IPS-NIHi7 (cell line): ENCODE measurements around the gene UIMC1.
A peak's percentile ranks its signal among the peaks of the same experiment; 100 is the strongest.
"Not testable (repeated sequence)": the region's sequence is repeated elsewhere in the genome, so short reads cannot be mapped to it uniquely, and the experiment has no call there.

Experiments used
- DNase-seq: peaks from one replicate; pipeline ENCODE4 v3.0.0; 2012; ENCODE audit warnings: mixed read lengths; ENCODE audit errors: extremely low spot score

Gene UIMC1

DNA sequence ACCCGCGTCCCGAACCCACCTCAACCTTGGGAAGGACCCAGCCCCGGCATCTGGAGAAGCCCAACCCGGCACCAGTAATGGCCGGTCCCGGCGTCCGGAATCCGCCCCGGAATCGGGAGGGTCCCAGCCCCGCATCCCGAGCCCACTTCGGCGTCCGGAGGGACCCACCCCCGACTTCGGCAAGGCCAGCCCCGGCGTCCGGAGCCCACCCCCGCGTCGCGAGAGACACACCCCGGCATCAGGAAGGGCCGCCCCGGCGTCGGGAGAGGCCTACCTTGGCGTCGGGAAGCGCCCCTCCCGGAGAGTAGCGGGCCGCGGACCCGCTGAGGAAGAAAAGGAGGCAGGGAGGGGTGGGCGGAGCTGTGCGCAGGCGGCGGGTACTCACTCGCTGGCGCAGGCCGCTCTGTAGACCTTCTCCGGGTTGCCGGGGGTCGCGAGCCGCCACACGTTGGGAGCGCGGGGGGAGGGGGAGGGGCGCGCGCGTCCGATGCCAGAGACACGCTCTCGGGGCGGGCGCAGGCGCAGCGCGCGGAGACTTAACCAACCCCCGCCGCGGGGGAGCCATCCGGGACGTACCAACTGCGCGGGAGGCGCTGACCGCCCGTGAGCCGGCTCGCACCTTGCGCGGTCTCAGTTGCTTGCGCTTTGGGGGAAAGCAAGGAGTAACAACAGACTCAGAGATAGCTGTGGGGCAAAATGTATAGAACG lies at the start of gene UIMC1:
Gene UIMC1, minus strand, starts transcription at position 515 of the 708 bp plus-strand sequence. CDS start 24,164 bp downstream, outside the sequence.
- peak; percentile 94 for DNase-seq

DNA sequence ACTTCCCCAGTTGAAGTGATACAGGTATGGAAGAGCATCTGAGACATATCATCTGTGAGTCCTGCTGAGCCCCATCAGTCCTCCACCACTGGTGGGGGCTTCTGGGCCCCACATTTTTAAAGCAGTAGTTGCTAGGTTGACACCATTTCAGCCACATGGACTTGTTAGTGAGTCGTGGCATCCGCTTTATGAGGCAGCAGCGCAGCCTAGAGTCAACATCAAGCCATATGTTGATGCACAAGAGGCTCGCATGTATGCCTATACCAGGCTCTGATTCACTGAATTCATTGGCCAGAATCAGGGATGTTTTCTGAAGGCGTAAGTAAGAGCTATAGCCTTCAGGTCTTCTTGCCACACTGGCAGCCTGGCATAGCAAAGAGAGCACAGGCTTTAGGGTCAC lies 42.7 kb upstream of the UIMC1 start:
- DNase-seq: no peak

DNA sequence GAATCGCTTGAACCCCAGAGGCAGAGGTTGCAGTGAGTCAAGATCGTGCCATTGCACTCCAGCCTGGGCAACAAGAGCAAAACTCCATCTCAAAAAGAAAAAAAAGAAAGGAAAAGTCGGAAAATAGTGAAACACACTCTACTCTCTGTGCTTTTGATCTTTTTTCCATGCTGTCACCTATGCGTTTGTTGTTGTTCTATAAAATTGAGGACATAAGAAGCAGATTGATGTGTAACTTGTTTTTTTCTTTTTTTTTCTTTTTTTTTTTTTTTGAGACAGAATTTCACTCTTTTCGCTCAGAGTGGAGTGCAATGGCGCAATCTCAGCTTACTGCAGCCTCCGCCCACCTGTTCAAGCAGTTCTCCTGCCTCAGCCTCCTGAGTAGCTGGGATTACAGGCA lies 42.0 kb upstream of the UIMC1 start:
- DNase-seq: not testable (repeated sequence)

DNA sequence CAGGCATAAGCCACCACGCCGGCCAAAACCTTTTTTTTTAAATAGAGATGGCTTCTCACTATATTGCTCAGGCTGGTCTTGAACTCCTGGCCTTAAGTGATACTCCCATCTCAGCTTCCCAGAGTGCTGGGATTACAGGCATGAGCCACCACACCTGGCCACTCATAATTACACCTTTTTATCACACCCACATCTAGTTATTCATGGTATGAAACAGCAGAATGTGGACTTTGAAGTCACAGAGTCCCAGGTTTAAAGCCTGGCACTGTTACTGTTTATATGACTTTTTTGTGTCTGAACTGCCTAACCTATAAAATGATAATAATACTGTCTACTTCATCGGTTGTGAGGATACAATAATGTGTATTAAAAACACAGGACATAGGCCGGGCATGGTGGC lies 39.1 kb upstream of the UIMC1 start:
- no peak for DNase-seq

DNA sequence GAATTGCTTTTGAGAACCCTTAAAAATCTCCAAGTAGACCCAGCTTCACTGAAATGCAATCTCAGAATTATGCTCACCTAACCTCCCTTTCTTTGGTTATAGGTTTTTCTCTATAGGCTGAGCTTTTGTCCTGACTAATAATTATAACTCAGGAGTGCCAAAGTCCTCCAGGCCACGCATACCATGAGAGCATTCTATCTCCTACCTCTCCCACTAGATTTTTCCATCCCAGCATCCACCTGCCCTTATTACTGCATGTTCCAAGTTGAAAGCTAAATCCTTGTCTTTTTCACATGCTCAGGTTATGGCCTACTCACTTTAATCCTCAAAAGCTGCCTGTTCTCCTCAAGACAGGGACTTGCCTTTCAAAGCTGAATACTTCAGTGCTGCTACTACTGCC lies 38.1 kb upstream of the UIMC1 start:
- DNase-seq: no peak

DNA sequence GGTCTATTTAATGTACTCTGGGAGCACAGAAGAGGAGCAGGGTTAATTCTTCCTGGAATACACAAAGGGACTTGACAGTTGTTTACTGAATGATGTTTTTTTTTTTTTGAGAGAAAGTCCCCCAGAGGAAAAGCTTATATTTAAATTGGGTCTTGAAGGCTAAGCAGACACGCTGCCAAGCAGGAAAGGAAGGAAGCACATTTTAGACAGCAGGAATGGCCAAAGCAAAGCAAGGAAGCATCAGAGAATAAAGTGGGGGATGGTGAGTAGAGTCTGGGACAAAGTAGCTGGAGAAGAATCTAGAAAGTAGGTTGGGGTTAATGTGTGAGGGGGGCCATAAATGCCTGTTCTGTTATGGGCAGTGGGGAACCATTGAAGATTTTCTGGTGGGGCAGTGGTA lies 37.4 kb upstream of the UIMC1 start:
- DNase-seq: no peak

DNA sequence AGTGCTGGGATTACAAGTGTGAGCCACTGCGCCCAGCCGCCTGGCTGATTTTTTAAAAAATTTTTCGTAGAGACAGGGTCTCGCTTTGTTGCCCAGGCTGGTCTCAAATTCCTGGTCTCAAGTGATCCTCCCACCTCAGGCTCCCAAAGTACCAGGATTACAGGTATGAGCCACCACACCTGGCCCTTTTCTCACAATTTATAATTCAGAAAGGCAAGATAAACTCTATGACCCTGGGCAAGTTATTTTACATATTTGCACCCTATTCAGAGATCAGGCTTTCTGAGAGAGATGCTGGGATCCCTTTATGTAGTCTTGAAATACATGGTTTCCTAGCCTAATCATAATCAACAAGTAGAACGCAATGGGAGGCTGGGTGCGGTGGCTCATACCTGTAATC lies 36.5 kb upstream of the UIMC1 start:
- no peak for DNase-seq

DNA sequence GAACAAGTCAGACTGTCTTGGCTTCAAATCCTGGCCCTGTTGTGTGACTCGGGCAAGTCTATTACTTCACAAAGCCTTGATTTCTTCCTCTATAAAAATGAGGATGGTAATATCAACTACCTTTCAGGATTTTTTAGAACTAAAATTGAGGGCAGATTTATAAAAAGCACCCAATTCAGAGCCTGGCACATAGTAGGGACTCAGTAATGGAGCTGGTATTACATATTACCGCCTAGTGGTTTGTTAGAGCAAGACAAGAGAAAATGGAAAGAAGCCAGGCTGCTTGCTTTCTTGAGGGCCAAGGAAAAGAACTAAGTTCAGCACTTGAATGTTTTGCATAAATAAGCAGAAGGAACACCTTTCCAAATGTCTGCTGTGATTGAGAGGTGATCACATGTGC lies 35.4 kb upstream of the UIMC1 start:
- no peak for DNase-seq

DNA sequence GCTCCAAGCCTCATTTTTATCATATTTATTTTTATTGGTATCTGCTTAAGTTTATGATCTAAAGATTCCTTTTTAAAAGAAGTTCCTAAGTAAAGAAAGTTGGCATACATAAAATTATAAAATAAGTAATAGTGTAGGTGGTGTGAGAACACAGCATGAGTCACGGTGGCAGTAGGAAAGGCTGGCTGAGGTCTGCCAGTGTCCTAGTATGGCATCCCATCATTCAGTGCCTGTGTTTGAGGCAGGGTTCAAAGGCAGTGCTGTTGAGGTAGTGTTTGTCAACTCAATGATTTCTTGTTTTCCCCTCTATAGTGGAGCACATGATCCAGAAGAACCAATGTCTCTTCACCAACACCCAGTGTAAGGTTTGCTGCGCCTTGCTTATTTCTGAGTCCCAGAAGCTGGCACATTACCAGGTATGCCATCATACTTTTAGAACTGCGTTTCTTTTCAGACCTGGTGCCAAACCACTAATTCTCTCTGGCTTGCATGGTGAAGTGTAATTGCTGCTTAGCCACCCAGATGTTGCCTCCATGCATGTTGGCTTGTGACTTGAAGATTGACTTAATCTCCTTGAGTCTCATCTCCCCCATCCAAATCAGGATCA lies 34.3 kb upstream of the UIMC1 start:
- no peak for DNase-seq

DNA sequence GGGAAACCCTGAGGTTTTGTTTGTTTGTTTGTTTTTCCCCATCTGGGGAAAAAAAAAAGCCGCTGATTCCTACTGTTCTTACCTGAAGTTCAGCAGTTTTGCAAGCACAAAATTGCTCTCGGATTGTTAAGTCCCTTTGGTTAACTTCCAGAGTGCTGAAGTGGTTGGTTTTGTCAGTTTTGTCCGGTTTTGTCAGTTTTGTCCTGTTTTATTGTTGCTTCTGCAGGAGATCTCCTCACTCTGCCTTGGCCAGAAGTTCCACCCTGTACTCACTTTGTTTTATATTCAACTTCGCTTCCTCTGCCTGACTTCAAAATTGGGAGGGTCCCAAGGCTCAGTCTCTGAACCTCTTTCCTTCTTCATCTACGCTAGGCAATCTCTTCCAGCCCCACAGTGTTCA lies 30.3 kb upstream of the UIMC1 start:
- DNase-seq: no peak

DNA sequence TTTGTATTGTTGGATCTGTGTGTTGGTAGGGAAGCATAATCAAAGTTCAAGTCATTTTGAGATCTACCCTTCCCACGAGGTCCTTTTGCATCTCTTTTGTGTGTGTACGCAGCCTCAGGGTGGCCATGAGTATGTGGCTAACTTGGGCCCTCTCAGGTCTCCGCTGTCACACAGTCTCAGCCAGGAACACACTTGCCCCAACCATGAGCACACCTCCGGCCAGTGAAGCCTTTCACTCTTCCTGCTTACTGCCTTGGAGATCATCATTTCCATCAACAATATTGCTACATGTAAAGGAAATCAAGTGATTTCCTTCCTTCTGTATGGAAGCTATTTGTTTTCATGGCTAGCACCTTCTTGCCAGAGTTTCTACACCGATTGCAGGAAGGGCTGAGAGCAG lies 29.9 kb upstream of the UIMC1 start:
- DNase-seq: peak; percentile 25

DNA sequence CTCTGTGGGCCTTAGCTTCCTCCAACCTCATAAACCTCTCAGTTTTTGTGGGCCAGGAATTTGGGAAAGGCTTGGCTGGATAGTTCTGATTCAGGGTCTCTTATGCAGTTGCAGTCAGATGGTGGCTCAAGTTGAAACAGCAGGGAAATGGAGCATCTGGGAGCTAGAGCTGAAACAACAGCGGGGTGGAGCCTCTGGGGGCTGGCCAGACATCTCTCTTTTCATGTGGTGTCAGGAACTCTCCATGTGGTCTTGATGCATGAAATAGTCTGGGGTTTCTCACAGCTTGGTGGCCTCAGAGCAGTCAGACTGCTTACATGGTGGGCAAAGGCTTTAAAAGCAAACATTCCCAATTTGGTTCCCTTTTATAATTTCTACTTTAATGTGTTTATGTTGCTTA lies 29.4 kb upstream of the UIMC1 start:
- DNase-seq: peak; percentile 75

DNA sequence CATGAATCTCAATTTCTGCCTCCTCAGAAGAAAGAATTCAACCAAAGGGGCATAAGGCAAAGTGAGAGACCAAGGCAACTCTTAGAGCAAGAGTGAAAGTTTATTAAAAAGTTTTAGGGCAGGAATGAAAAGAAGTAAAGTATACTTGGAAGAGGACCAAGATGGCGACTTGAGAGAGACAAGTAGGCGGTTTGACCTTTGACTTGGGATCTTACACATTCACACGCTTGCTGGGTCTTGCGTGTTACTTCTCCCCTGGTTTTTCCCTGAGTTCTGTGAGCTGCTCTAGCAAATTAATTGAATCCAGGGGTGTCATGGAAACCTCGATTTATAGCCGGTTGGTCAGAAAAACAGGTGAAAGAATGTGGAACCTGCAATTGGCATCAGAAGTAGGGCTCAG lies 22.9 kb upstream of the UIMC1 start:
- DNase-seq: no peak

DNA sequence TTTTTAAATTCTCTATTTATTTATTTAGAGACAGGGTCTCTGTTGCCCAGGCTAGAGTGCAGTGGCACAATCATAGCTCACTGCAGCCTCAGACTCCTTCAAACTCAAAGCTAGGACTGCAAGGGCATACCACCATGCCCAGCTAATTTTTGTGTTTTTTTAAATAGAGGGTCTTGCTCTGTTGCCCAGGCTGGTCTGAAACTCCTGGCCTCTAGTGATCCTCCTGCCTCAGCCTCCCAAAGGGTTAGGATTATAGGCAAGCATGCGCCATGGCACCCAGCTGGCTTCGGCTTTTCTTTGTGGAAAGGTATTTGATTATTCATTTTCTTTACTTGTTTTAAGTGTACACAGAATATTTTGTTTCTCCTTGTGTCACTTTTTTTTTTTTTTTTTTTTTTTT lies 21.1 kb upstream of the UIMC1 start:
- no peak for DNase-seq

DNA sequence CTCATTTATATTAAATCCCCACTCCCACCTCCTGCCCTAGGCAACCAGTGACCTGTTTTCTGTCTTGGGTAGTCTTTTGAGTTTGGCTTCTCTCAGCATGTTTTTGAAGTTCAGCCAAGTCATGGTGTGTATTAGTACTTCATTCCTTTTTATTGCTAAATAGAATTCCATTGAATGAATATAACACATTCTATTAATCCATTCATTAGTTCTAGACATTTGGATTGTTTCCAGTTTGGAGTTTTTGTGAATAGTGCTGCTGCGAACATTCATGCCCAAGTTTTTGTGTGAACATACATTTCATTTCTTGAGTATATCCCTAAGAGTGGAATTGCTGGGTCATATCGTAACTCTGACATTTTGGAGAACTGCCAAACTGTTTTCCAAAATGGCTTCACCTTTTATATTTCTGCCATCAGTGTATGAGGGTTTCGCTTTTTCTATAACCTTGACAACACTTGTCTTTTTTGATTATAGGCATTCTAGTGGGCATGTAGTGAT lies 18.6 kb upstream of the UIMC1 start:
- no peak for DNase-seq

DNA sequence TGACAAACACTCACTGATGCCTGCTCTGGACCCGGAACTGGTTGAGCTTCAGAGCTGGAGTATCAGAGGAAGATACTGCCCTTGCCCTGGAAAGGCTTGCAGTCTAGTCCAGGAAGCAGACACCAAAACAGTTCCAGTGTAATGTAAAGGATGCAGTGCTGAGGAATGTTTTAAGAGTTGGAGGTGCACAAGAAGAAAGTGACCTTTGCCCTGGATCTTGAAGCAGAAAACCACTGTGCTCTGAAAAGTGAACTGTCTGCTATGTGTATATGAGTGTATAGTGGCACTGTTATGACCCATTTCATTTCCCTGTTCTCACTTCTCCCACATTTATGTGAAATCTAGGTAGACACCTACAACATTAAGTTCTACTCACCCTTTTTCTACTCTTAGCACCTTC lies 18.0 kb upstream of the UIMC1 start:
- no peak for DNase-seq

DNA sequence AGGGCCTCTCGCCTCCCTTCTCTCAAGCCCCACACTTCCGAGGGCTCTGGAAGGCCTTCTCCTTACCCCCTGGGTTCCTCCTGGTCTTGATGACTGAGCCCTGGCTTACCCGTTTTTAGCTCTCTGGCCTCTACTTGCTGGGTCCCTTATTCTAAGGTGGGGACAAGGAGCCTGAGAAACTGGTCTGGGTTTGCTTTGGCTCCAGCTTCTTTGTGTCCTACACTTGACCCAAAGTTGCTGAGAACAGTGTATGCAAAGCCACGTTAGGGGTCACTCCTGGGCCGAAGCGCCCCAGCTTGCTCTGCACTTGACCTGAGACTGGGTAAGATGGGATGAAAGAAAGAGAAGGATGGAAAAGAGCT lies 16.7 kb upstream of the UIMC1 start:
- no peak for DNase-seq

DNA sequence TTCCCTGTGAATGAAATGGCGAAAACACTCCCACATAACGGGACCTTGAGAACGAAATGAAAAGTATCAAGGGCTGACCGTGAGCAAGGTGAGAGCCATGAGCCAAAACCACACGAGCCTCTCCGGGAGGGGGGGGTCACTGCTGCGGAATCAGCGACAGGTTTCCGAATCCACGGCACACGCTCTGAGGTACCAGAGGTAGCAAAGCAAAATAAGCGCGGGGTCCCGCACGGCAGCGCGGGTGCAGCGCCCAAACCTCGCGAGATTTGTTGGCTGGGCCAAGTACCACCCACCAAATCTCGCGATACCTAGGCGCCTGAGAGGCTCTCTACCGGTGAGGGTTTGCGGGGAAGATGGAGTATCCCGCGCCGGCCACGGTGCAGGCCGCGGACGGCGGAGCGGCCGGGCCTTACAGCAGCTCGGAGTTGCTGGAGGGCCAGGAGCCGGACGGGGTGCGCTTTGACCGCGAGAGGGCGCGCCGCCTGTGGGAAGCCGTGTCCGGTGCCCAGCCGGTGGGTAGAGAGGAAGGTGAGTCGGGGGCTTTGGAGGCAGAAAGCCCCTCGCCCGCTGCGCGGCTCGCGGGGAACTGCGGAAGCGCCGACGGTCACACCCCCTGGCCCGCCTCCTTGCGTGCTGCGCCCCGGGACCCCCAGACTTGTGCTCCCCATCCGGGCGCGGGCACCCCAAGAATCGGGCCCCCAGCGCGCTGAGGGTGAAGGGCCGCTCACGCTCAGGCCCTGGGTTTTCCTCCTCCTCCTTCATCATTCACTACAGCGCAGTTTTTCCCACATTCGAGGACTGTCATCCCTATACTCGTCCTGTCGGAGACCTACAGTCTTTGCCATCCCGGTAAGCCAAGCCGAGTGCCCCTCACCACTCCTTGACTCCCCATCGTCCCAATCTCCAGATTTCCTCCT lies 16.1 kb upstream of the UIMC1 start, which contains the start of gene ZNF346:
Gene ZNF346, plus strand, starts transcription at position 311 of the 917 bp plus-strand sequence. Its CDS starts 43 bp downstream, at position 354.
- peak; percentile 99 for DNase-seq

DNA sequence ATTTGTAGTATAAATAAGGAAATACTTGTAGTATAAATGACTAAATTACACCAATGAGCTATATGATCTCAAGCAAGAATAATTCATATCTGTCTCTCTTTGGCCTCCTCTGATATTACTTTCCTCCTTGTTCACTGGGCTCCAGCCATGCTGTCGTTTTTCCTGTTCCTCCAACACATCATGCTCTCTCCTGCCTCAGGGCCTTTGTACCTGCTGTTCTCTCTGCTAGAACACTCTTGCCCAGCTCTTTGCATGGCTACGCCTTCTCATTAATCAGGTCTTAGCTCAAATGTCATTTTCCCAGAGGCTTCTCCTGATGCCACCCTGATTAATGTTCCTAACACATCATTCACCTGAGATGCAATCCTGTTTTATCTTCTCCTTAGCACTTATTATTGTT lies 13.5 kb upstream of the UIMC1 start:
- no peak for DNase-seq

DNA sequence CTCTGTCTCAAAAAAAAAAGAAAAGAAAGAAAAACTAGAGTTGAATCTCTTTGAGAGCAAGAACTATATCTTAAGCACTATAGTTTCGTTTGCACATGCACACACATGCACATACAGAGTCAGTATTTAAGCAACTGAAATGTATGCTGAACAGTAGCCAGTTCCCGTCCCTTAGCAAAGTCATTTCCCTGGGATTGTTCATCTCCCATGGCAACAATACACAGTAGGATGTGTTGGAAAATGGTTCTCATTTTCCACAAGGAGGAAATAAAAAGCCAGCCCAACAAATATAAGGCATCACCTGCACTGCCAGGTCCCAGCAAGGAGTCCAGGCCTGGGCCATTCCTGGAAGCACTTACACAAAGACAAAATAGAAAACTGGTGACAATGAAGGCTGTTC lies 11.8 kb upstream of the UIMC1 start:
- no peak for DNase-seq

DNA sequence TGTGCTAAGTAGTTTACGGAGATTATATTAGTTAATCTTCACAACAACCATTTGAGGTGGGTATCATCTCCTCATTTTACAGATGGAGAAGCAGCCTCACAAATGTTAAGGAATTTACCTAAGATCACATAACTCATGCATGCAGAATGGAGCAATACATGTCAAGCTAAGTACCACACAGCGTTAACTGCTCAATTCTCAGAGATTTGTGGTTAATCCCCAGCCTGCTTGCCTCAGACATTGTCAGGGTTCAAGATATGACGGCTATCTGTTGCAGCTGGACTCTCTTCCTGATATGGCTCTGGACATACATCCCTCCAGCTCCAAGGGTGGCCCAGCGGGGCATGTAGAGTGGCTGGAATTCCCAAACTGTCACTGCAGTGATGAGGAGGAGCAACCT lies 8.6 kb upstream of the UIMC1 start:
- DNase-seq: no peak

DNA sequence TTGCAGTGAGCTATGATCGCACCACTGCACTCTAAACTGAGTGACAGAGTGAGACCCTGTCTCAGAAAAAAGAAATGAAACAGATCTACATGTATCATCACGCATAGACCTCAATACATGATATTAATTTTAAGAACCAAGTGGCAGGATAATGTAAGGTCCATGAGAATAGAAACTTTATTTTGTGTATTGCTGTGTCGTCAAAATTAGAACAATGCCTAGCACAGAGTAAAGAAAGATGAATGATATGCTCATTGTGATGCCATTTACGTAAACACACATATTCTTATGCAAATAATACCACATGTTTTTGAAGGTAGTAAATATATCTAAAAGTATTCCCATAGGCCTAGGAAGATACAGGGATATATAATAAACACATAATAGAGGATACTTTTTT lies 3.6 kb upstream of the UIMC1 start:
- DNase-seq: no peak

DNA sequence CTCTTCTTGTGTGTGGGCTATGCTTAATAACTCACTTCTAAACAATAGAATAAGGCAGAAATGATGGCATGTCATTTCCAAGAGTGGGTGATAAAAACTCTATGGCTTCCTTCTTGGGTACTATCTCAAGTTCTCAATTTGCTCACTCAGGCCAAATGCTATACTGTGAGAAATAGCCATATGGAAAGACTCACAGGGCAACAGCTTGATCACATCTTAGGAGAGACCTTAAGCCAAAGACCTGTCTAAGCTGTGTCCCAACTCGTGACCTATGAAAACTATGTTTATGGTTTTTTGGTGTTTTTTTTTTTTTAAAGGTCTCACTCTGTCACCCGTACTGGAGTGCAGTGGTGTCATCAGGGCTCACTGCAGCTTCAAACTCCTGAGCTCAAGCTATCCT lies 2.1 kb upstream of the UIMC1 start:
- no peak for DNase-seq
